Measurements from ENCODE around the gene TENM4. TPM values are rescaled to one million over a fixed set of nuclear protein-coding genes. Genes with fewer than 3 reads are reported as not detected.

Gene TENM4
- total RNA-seq, 1 donor from 2014 or later, result 50.7 TPM

- no peak for DNase-seq
- Mint-ChIP-seq H3K27ac (ENCODE audit: unreplicated experiment) (no peak overlapping the region), H3K9me3 (ENCODE audit: unreplicated experiment) (peaks cover 4% of the 10 kb centered on the region), H3K4me1 (ENCODE audit: low read depth, unreplicated experiment) (peaks cover 3% of the 10 kb centered on the region), H3K4me3 (ENCODE audit: unreplicated experiment) (no peak overlapping the region), H3K36me3 (ENCODE audit: unreplicated experiment) (peaks cover 41% of the 10 kb centered on the region), H3K27me3 (ENCODE audit: unreplicated experiment) (no peaks in the 10 kb centered on the region)
- TF ChIP-seq CTCF (IDR thresholded peaks at IDR 0.05; ENCODE audit: partially characterized antibody, unreplicated experiment), result no peak
Observed at GRCh38 chr11:79129702-79130101, 311.1 kb downstream of the TENM4 start.

DNA sequence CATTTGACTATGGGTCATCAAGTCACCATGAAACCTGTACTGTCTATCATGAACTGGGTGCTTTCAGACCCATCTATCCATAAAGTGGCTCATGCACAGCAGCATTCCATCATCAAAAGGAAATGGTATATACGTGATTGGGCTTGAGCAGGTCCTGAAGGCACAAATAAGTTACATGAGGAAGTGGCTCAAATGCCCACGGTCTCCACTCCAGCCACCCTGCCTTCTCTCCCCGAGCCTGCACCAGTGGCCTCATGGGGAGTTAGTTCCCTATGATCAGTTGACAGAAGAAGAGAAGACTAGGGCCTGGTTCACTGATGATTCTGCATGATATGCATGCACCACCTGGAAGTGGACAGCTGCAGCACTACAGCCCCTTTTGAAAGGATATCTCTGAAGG is 312.5 kb downstream of the TENM4 start:
- Mint-ChIP-seq H3K4me3 (ENCODE audit: unreplicated experiment) (no peak overlapping the region), H3K4me1 (ENCODE audit: low read depth, unreplicated experiment) (peaks cover 3% of the 10 kb centered on the region), H3K36me3 (ENCODE audit: unreplicated experiment) (peaks cover 41% of the 10 kb centered on the region), H3K27ac (ENCODE audit: unreplicated experiment) (no peak overlapping the region), H3K9me3 (ENCODE audit: unreplicated experiment) (peaks cover 4% of the 10 kb centered on the region), H3K27me3 (ENCODE audit: unreplicated experiment) (no peaks in the 10 kb centered on the region)
- TF ChIP-seq CTCF (IDR thresholded peaks at IDR 0.05; ENCODE audit: partially characterized antibody, unreplicated experiment), result no peak
- DNase-seq, result no peak

DNA sequence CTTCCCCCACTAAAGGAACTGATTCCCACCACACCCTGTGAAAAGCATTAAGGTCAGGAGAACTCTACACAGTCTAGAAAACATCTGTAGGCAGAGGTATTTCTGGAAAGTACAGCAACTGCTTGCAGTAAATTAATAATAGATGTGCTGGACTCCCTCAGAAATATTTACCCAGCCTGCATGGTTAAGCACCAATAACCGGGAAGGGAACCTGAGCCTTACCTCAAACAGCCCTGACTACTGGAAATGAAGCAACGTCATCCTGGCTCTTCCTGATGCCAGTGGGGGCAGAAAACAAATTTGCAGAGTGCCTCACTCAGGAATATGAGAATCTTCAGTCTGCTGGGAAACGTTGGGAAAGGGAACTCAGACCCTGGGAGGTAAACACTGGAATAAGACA is 318.1 kb downstream of the TENM4 start:
- no peak overlapping the region for H3K4me3 Mint-ChIP-seq (ENCODE audit: unreplicated experiment)
- no peak overlapping the region for H3K27ac Mint-ChIP-seq (ENCODE audit: unreplicated experiment)
- no peak for DNase-seq
- peaks cover 19% of the 10 kb centered on the region for H3K36me3 Mint-ChIP-seq (ENCODE audit: unreplicated experiment)
- peaks cover 11% of the 10 kb centered on the region for H3K4me1 Mint-ChIP-seq (ENCODE audit: low read depth, unreplicated experiment)
- TF ChIP-seq CTCF (IDR thresholded peaks at IDR 0.05; ENCODE audit: partially characterized antibody, unreplicated experiment), result no peak
- H3K27me3 Mint-ChIP-seq (ENCODE audit: unreplicated experiment), result no peaks in the 10 kb centered on the region
- peaks cover 4% of the 10 kb centered on the region for H3K9me3 Mint-ChIP-seq (ENCODE audit: unreplicated experiment)

- Mint-ChIP-seq H3K27me3 (ENCODE audit: unreplicated experiment) (no peaks in the 10 kb centered on the region), H3K36me3 (ENCODE audit: unreplicated experiment) (peaks cover 9% of the 10 kb centered on the region), H3K4me1 (ENCODE audit: low read depth, unreplicated experiment) (peaks cover 17% of the 10 kb centered on the region), H3K4me3 (ENCODE audit: unreplicated experiment) (no peak overlapping the region), H3K9me3 (ENCODE audit: unreplicated experiment) (peaks cover 4% of the 10 kb centered on the region), H3K27ac (ENCODE audit: unreplicated experiment) (peak overlapping the region; percentile 1)
- no peak for TF ChIP-seq CTCF (IDR thresholded peaks at IDR 0.05; ENCODE audit: partially characterized antibody, unreplicated experiment)
- DNase-seq, result no peak
Observed at GRCh38 chr11:79121351-79121750, 319.5 kb downstream of the TENM4 start.

- peak; percentile 29 for DNase-seq
- Mint-ChIP-seq H3K36me3 (ENCODE audit: unreplicated experiment) (peaks cover 4% of the 10 kb centered on the region), H3K27me3 (ENCODE audit: unreplicated experiment) (no peaks in the 10 kb centered on the region), H3K9me3 (ENCODE audit: unreplicated experiment) (no peaks in the 10 kb centered on the region), H3K4me1 (ENCODE audit: low read depth, unreplicated experiment) (peaks cover 17% of the 10 kb centered on the region), H3K4me3 (ENCODE audit: unreplicated experiment) (peak overlapping the region; percentile 74), H3K27ac (ENCODE audit: unreplicated experiment) (peak overlapping the region; percentile 93)
- no peak for TF ChIP-seq CTCF (IDR thresholded peaks at IDR 0.05; ENCODE audit: partially characterized antibody, unreplicated experiment)
Observed at GRCh38 chr11:79119491-79120284, 321.1 kb downstream of the TENM4 start.
